Measurements from ENCODE around the gene ADGRL1. TPM values are rescaled to one million over a fixed set of nuclear protein-coding genes. Genes with fewer than 3 reads are reported as not detected.

ADGRL1 gene
- total and polyA plus RNA-seq, 2 of the 8 experiments (the other 6 are each of a cell fraction or from before 2014, with no cell fraction given) = 95.6 to 112 TPM

- Histone ChIP-seq H3K79me1 (ENCODE audit: low read depth, low read length) (no peaks in the 10 kb centered on the region; the same call in 1 of the 2 replicates), H4K91ac (replicated peaks; ENCODE audit: insufficient read length, low read length) (no peak overlapping the region), H3K36me3 (ENCODE audit: control insufficient read depth in 2 of 4, insufficient read depth in 4 of 4, low read length in 3 of 4) (peaks cover under 1 to 7% (median 4%) of the 10 kb centered on the region in 4 experiments; a peak in 5 of 8 replicates), H3K4ac (replicated peaks; ENCODE audit: insufficient read length, low read depth, low read length) (no peak overlapping the region), H3K4me1 (replicated peaks in 1 of 4; ENCODE audit: control insufficient read depth in 3 of 4, insufficient read depth in 4 of 4, low read length in 3 of 4) (peaks cover 0 to 21% (median 15%) of the 10 kb centered on the region in 4 experiments; a peak in 6 of 7 replicates), H4K8ac (ENCODE audit: extremely low read depth, insufficient read depth, low read length) (no peak overlapping the region), H2AK5ac (ENCODE audit: low read depth, low read length) (no peak overlapping the region), H2BK120ac (replicated peaks; ENCODE audit: low read depth, low read length) (no peak overlapping the region), H2BK5ac (ENCODE audit: low read depth, low read length) (no peak overlapping the region), H3K56ac (replicated peaks; ENCODE audit: insufficient read length, low read depth, low read length) (no peak overlapping the region), H3K9ac (replicated peaks in 1 of 4; ENCODE audit: extremely low read depth in 1 of 4, low read depth in 3 of 4, low read length in 3 of 4) (no peak overlapping the region), H4K5ac (ENCODE audit: insufficient read length, low read depth, low read length) (no peak overlapping the region), H3K4me2 (ENCODE audit: insufficient read depth in 1 of 2, low read depth in 2 of 2, low read length in 2 of 2) (no peak overlapping the region), H3K14ac (ENCODE audit: insufficient read length) (no peak overlapping the region), H3K27ac (ENCODE audit: low read depth, low read length) (no peak overlapping the region), H2BK20ac (ENCODE audit: low read length) (no peak overlapping the region), H3K4me3 (ENCODE audit: extremely low read depth in 1 of 4, insufficient read depth in 2 of 4, low read depth in 3 of 4, low read length in 4 of 4) (no peak overlapping the region), H3K79me2 (ENCODE audit: control insufficient read depth in 1 of 2, insufficient read depth in 2 of 2, low read length in 2 of 2) (no peaks in the 10 kb centered on the region), H3K23me2 (ENCODE audit: low read depth, low read length) (no peaks in the 10 kb centered on the region), H4K20me1 (replicated peaks in 1 of 2; ENCODE audit: control insufficient read depth in 1 of 2, insufficient read depth in 2 of 2, low read length in 2 of 2) (peaks cover 5 to 10% of the 10 kb centered on the region in 2 experiments), H2AFZ (ENCODE audit: low read length) (no peak overlapping the region), H2BK15ac (ENCODE audit: low read length) (no peak overlapping the region), H2BK12ac (ENCODE audit: low read depth, low read length) (no peak overlapping the region), H3K18ac (ENCODE audit: extremely low read depth, low read length) (no peak overlapping the region), H3K9me3 (ENCODE audit: insufficient read depth in 2 of 2, low read depth in 1 of 2, low read length in 1 of 2) (no peaks in the 10 kb centered on the region), H3K27me3 (replicated peaks in 1 of 4; ENCODE audit: control insufficient read depth in 3 of 4, extremely low read depth in 1 of 4, insufficient read depth in 3 of 4, low read length in 3 of 4) (no peaks in the 10 kb centered on the region; a peak in 1 of 7 replicates), H3K23ac (ENCODE audit: insufficient read length) (no peak overlapping the region)
- 87% methylated on average over 7 of the region's 7 CpGs; no CpG with 5 or more reads in 1 of the 2 experiments for WGBS, 2 experiments (ENCODE audit: extremely low coverage in 1 of 2, insufficient coverage in 1 of 2, insufficient read length in 1 of 2, insufficient replicate concordance in 2 of 2, low coverage in 1 of 2, low lambda C conversion rate in 2 of 2, missing lambda C conversion rate in 1 of 2)
- DNase-seq (ENCODE audit: low read depth in 1 of 2, low spot score in 2 of 2) (no peak), FAIRE-seq (no peak)
- ChIA-PET POLR2A (ENCODE audit: partially characterized antibody) (interaction anchor here (2.2 to 3.2 kb wide), 2 partner anchors 11 to 12 kb away, joined by 9 to 25 read pairs; partner anchors contain the start of gene ASF1B), CTCF (ENCODE audit: partially characterized antibody) (interaction anchor here (0.6 to 4.9 kb wide), 10 partner anchors 11 to 264 kb away, joined by 3 to 24 read pairs (median 4); partner anchors contain the start of gene ASF1B)
- TF ChIP-seq RBBP5 (IDR thresholded peaks at IDR 0.05; ENCODE audit: borderline replicate concordance, low read depth, low read length) (no peak), ATF3 (IDR thresholded peaks at IDR 0.05; ENCODE audit: insufficient read depth, low read depth, low read length) (no peak), CHD2 (IDR thresholded peaks at IDR 0.05; ENCODE audit: low read length) (no peak), MAFK (IDR thresholded peaks at IDR 0.05; ENCODE audit: low read depth, low read length) (no peak), EP300 (IDR thresholded peaks at IDR 0.05; ENCODE audit: borderline replicate concordance in 1 of 2, low read depth in 2 of 2, low read length in 2 of 2) (no peak), E2F6 (IDR thresholded peaks at IDR 0.05) (no peak), RXRA (IDR thresholded peaks at IDR 0.05; ENCODE audit: insufficient read depth, low read depth, low read length) (no peak), JUN (IDR thresholded peaks at IDR 0.05; ENCODE audit: low read depth, low read length) (no peak), ZNF274 (IDR thresholded peaks at IDR 0.05; ENCODE audit: borderline replicate concordance, extremely low read depth, low read length) (no peak), CTBP2 (IDR thresholded peaks at IDR 0.05; ENCODE audit: borderline replicate concordance, insufficient read depth, insufficient read length, low read length) (no peak), KDM4A (IDR thresholded peaks at IDR 0.05; ENCODE audit: low read depth, low read length, severe bottlenecking) (no peak), KDM5A (IDR thresholded peaks at IDR 0.05; ENCODE audit: low read length) (no peak)
These were observed 59.2 kb downstream of the ADGRL1 start for GRCh38 chr19:14146789-14147216.
